NCI-H146 treated with DMSO at 0.1 percent for 48 hours (cell line): ENCODE measurements around the gene NANOS2.
A peak's percentile ranks its signal among the peaks of the same experiment; 100 is the strongest.
"Not testable (repeated sequence)": the region's sequence is repeated elsewhere in the genome, so short reads cannot be mapped to it uniquely, and the experiment has no call there.

Source experiments
- DNase-seq: peaks from one replicate; lab custom pipeline; 2025; ENCODE audit not compliant: unreplicated experiment; lab: John Stamatoyannopoulos, UW

Gene NANOS2

GRCh38 chr19:45895983-45896599 lies 18.5 kb downstream of the NANOS2 start:
- not testable (repeated sequence) for DNase-seq

DNA sequence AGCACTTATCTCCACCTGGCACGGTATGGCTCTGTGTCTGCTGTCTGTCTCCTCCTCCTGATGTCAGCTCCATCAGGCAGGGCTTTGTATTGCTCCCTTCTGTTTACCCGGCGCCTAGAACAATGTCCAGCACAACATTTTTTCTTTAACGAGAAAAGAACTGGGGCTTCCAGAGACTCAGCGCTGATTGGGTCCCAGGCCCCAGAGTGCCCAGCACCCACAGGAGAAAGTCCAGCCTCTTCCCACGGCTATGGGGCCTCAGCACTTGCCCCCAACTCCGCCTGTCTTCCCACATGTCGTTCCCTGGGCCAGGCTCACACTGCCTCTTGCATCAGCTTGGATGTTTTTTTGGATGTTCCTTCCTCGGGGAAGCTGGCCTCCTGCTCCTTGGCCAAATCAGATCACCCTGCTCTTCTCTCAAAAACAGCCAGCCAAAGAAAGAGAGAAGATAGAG lies 19.0 kb downstream of the NANOS2 start:
- DNase-seq: no peak

DNA sequence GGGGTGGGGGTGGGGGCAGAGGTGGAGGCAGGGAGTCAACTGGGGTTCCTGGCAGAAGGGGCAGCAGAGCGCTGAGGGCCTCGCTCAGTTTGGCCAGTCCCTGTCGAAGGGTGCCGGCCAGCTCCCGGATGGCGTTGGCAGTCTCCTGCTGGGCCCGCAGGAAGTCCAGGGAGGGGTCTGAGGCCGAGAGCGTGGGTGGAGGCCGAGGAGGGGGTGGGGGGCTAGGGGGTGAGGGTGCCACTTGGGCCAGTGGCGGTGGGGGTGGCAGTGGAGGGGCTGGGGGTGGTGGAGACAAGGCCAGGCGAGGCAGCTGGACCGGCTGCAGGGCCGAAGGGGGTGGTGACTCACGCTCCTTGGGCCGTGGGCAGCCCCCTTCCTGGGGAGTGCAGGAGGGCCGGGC lies 23.7 kb downstream of the NANOS2 start:
- no peak for DNase-seq

DNA sequence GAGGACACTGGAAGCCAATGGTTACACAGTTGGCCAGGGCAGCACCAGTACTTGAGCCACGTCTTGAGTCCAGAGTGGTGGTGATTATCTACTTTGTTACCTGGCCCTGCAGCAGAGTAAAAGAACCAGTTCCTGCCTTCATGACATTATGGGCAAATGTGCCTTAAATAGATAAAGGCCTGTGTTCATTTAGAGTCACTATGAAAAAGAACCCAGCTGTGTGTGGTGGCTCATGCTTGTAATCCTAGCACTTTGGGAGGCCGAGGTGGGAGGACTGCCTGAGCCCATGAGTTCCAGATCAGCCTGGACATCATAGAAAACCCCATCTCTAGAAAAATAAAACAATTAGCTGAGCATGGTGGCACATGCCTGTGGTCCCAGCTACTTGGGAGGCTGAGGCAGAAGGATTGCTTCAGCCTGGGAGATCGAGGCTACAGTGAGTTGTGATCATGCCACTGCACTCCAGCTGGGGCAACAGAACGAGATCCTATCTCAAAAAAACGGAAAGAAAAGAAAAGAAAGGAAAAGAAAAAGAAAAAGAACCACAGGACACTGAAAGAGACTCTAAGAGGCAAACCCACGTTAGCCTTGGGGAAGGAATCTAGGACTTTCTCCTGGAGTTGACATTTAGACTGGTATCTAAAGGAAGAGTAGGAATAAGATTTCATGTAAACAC lies 25.2 kb downstream of the NANOS2 start:
- no peak for DNase-seq

GRCh38 chr19:45887200-45887710 lies 27.3 kb downstream of the NANOS2 start:
- DNase-seq: no peak

DNA sequence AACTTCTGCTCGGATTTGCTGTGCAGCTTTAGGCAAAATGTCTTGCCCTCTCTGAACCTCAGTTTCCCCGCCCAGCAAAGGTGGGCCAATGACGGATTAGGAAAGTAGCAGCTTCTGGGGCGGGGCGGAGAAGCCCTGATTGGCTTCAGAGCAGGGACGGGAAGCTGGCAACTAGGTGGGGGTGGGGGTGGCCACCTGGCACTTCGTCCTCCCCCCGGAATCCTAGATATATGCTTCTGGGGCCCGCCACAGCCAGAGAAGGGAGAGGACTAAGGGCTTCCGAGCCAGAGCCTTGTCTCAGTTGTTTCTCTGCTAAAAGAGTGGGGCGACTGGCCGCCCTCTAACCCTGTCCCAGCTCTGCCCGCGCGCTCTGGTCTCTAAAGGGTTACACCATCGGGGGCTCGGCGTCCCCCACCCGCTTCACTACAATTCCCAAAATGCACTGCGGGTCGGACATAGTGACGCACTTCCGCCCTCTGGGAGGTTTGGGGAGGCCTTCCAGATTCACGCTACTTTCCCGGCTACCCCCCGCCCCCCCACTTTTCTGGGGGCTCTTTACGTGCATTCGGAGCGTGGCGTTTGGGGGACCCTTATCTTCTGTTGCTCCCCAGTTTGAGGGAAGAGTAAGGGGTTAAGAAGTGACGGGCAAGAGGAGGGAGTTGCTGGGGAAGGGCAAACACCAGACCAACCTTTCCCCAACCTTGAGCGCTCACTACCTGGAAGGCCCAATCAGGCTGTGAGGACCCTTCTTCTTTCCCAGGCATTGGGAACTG lies 28.0 kb downstream of the NANOS2 start:
- DNase-seq: peak; percentile 83

- DNase-seq: peak; percentile 91
Measured at GRCh38 chr19:45885556-45886426, 28.8 kb downstream of the NANOS2 start, which contains the start of gene IRF2BP1. TSS of gene IRF2BP1 (minus strand) at chr19:45886141. CDS start at chr19:45885774, 367 bp downstream.

GRCh38 chr19:45884682-45885555 lies 29.7 kb downstream of the NANOS2 start:
- DNase-seq: no peak

DNA sequence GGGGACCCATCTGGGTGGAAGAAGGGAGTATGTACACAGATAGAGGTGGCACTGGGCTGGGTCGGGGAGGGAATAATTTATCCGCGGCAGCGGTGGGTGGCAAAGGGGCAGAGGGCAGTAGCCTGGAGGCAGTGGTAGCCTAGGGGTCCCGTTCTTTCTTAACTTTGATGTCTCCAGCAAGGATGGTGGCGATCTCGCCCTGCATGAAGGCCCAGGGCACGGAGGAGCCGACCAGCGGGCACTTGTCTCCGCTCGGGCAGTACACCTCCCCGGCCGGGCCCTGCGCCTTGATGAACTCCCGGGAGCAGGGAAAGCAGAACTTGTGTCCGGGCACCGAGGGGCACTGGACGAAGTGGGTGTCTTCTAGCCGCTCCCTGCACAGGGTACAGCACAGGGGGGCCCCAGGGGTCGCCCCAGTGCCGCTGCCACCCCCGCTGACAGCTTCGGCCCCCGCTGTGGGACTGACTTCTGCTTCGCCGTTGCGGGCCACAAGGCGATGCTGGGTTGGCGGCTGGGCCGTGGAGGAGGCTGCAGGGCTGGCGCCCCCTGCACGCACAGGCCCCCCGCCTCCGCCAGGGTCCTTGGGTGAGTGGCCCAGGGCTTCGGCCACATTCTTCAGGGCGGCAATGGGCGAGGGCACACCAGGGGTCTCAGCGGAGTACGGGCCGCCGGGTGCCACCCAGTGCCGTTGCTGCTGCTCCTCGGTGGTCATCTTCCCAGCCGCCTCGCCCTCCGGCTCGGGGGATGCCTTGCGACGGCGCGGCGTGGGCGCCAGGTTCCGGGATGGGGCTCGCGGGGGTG lies 30.5 kb downstream of the NANOS2 start:
- DNase-seq: no peak

DNA sequence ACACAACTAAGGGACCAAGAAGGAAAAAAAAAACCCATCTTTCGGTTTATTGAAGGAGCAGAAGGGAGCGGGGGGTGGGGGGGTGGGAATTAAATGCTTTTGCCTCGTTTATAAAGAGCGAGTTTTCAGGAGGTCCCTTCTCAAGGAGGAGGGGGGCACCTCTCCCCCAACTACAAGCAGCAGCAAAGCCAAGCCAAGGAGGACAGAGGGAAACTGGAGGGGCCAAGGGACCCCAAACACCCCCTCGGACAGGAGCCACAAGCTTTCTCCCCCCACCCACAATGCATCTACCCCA lies 31.0 kb downstream of the NANOS2 start:
- DNase-seq: no peak

- peak; percentile 73 for DNase-seq
Measured at GRCh38 chr19:45882652-45883585, 31.7 kb downstream of the NANOS2 start.

- DNase-seq: peak; percentile 74
Measured at GRCh38 chr19:45881909-45882528, 32.6 kb downstream of the NANOS2 start.

DNA sequence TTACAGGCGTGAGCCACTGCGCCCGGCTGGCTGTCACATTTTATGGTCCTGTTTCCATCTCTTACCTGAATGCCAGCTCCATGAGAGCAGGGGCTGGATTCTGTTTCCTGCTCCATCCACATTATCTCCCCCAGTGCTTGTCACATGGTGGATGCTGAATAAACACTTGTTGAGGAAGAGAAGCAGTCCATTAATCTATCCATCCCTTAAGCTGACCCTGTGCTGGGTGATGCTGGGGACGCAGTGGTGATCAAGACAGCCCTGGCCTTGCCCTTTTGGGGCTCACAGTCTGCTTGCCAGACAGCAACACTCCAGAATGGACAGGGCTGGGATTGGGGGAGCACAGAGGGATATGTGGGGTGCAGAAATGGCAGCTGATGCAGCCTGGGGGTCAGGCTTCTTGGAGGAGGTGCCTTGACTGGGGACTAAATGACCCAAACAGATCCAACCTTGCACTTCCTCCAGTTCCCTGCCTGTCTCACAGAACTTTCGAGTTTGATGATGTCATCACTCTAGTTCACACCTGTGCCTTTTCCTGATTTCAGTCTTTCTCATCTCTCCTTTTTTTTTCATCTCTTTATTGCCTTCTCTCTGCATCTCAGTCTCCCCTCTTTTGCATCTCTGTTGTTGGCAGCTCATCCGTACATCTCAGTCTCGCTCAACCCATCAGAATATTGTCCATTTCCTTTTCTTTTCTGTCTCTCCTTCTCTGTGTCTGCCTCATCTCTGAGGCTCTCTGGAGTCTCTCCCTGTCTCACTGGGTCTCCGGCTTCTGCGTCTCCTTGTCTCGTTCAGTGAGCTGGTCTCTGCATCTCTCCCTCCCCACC lies 33.3 kb downstream of the NANOS2 start:
- DNase-seq: peak; percentile 5

- no peak for DNase-seq
Measured at GRCh38 chr19:45879971-45880370, 34.6 kb downstream of the NANOS2 start.

DNA sequence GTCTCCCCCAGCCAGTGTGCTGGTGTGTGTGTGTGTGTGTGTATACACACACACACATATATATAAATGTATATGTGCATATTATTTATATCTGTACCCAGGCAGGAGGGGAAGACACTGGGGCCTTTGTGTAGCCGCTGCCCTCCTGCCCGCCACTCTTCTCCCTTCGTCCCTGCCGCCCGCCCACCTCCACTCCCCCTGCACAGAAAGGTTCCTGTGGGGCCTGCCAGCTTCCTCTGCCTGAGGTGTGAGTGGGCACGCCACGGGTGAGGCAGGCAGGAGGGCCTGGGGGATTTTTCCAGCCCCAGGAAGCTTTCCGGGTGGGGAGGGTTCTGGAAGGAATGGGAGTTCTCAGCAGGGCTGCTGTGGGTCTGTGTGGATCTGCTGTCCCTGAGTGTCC lies 35.5 kb downstream of the NANOS2 start:
- no peak for DNase-seq

GRCh38 chr19:45878043-45878794 lies 36.4 kb downstream of the NANOS2 start:
- DNase-seq: no peak
